ENCODE results near the gene KPNA2.
A peak's percentile ranks its signal among the peaks of the same experiment; 100 is the strongest.
"Not testable (repeated sequence)": the region's sequence is repeated elsewhere in the genome, so short reads cannot be mapped to it uniquely, and the experiment has no call there.

Gene KPNA2

DNA sequence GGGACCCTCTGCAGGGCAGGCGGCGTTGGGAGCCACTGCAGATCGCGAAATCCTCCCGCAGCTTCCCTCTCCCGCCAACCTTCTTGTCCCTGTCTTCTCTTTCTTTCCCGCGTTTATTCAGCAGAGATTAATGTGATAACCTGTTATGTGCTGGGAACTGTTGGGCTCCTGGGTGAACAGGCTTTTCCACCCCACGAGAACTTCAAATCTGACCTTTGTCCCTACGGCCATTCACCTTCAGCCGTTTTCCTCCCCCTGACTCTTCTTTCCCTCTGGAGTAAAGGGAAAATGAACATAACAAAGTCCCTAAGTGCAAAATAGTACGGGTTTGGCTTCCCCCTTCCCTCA is 15.2 kb upstream of the KPNA2 start:
- ATAC-seq (no peak), DNase-seq (no peak)

DNA sequence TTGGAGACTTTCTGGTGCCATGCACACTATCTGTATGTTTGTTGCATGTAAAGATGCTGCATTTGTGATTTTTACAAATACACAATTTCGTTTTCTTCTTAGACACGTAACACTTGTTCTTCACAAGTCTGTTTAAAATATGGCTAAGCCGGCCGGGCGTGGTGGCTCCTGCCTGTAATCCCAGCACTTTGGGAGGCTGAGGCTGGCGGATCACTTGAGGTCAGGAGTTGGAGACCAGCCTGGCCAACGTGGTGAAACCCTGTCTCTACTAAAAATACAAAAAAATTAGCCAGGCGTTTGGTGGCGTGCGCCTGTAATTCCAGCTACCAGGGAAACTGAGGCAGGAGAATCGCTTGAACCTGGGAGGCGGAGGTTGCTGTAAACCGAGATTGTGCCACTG is 14.7 kb upstream of the KPNA2 start:
- not testable (repeated sequence) for DNase-seq, ATAC-seq

DNA sequence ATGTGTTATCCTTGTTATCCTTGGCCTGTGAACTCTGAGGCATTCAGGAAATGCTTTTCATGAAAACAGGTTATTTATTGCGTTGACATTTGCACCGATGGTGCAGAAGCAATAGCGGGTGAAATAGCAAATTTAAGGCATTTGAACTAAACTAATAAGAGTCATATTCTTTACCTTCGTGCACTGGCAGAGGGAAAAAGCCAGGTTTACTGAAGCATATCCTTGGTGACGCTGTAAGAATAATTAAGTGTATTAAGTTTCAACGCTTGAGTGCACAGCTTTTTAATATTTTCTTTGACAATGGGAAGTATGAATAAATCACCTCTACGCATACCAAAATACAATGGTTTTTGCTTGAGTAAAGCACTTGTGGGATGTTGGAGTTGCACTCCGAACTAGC is 13.6 kb upstream of the KPNA2 start:
- ATAC-seq (no peak), DNase-seq (no peak)

DNA sequence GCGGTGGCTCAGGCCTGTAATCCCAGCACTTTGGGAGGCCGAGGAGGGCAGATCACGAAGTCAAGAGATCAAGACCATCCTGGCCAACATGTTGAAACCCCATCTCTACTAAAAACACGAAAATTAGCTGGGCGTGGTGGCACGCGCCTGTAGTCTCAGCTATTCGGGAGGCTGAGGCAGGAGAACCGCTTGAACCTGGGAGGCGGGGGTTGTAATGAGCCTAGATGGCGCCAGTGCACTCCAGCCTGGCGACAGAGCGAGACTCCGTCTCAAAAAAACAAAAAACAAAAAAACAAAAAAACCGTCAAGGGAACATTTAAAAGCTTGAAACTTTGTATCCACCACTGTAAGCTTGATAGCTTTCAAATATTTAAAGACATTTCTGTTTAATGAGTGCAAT is 13.0 kb upstream of the KPNA2 start:
- ATAC-seq, DNase-seq: not testable (repeated sequence)

DNA sequence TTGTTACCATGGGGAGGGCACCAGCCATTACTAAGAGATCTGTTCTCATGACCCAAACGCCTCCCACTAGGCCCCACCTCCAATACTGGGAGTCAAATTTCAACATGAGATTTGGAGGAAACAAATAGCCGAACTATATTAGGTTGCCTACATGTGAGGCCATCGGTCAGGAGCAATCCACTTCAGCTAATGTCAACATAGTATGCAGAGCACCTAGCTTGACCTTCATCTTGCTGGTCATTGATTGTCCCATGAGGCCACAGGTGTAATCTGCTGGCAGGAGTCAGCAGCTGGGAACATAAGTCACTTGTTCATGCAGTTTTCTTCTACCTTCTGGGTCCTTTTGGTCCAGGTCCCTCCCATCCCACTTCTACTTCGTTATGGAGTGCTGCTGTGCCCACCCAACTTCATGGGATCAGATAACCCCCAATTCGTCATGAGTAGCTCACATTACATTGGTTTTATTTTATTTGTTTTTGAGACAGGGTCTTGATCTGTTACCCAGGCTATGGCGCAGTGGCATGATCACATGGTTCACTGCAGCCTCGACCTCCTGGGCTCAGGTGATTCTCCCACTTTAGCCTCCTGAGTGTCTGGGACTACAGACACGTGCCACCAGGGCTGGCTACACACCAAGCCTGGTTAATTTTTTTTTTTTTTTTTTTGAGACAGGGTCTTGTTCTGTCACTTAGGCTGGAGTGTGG is 5.9 kb upstream of the KPNA2 start:
- ATAC-seq (no peak), DNase-seq (no peak)

DNA sequence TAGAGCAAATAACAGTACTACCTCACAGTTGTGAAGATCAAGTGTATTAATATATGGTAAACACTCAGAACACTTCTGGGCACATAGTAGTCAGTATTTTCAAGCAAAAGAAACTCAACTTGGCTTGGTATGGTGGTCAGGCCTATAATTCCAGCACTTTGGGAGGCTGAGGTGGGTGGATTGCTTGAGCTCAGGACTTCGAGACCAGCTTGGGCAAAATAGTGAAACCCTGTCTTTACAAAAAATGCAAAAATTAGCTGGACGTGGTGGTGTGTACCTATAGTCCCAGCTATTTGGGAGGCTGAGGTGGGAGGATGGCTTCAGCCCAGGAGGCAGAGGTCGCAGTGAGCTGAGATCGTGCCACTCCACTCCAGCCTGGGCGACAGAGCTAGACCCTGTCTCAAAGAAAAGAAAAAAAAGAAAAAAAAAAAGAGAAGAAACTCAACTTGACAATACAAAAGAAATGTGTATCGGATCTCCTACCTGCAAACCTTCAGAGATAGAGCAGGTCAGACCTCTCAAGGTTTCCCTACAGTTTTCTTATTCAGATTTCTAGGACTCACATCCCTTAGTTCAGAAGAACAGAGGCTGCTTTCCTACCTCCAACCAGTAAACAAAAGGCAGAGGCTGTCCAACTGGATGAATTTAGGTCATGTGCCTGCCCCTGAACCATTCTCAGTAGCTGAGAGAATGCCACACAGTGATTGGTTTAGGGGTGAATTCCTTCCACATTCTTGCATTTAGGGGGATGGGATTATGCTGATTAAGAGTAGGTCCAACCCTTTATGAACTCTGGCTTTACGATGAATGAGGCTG is 1.7 kb upstream of the KPNA2 start:
- no peak for DNase-seq
- no peak for ATAC-seq

DNA sequence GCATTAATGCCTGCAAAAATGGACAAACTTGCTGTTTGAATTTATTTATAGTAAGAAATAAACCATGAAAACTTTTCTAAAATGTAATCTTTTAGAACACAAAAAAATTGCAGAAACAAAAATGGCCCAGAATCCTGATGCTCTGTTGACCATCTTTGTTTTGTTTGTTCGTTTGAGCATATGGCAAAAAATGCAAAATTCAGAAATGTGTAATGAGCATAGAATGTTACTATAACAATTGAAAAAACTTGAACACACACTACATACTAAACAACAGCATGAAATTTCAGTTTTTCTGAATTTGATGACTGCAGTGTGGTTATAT is 1.1 kb upstream of the KPNA2 start:
- no peak for DNase-seq

DNA sequence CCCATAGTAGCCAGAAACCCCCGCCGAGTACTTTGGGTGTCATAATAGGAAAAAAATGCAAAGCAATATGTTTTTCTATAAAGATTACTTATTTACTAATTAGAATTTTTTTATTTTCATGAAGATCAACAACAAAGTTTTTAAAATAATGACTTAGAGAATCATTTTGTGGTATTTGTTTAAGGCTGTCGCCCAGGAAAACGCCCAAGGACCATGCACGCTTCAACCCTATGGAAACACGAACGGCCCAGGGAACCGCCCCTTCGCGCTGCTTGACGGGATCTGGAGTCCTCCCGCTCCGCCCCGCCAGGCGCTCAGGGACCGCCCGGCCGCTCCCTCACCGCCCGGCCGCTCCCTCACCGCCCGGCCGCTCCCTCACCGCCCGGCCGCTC is 408 bp upstream of the KPNA2 start:
- DNase-seq: peak; percentile 93

More for the DNA sequence above, 1.1 kb upstream of the KPNA2 start:
- no peak for ATAC-seq

DNA sequence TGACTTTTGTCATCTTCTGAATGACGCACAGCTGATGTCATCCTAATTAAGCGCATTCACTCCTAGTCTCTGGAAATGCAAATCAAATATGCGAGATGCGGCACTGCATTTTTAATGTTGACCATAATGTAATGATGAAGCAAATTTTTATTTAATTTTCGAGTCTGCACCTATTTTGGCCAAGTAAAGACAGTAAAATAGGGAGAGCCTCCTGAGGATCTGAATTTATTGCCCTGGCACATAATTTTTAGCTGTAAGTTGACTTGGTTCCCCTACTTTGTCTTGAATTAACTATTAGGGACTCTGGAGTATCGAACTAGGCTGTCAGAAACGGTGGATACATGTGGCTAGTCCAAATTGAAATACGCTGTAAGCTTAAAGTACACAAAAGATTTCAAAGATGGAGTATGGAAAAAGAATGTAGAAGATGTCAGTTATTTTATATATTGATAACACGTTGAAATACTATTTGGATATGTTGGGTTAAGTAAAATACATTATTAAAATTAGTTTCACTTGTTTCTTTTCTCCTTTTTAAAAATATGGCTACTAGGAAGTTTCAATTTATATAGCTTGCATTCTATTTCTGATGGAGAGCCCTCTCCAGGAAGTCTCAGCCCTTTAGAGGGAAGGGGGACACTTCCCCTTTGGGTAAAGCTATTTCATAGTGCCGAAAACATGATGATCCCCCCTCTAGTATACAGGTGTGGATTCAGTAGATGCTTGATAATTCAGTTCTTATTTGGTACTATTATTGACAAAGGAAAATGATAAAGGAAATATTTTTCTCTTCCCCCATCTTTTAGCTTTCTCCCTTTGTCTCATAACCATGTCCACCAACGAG is 991 bp downstream of the KPNA2 start:
- ATAC-seq (no peak), DNase-seq (no peak)

More for the DNA sequence above, 408 bp upstream of the KPNA2 start:
- ATAC-seq: peak; percentile 93

DNA sequence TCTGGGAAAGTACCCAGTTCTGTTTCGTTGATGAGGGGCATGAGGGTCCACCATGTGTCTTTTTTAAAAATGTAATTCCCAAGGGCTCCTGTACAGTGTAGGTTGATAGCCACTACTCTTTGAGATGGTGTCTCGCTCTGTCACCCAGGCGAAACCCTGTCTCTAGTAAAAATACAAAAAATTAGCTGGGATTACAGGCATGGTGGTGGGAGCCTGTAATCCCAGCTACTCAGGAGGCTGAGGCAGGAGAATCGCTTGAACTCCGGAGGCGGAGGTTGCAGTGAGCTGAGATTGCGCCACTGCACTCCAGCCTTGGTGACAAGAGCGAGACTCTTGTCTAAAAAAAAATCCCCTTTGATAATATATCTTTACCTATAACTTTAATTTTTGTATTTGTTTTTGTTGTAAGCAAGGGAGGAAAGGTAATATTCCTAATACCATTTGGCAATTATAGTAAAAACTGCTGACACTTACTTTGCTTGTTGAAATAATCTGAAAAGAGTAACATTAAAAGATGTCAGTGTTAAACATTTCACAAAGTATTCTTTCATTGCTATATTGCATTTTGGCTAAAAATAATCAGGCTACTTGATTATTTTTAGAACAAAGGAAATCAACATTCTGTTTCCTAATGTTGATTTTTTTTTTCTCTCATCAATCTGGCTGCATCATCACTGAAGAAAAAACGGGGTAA is 11.8 kb downstream of the KPNA2 start:
- no peak for DNase-seq
- no peak for ATAC-seq

DNA sequence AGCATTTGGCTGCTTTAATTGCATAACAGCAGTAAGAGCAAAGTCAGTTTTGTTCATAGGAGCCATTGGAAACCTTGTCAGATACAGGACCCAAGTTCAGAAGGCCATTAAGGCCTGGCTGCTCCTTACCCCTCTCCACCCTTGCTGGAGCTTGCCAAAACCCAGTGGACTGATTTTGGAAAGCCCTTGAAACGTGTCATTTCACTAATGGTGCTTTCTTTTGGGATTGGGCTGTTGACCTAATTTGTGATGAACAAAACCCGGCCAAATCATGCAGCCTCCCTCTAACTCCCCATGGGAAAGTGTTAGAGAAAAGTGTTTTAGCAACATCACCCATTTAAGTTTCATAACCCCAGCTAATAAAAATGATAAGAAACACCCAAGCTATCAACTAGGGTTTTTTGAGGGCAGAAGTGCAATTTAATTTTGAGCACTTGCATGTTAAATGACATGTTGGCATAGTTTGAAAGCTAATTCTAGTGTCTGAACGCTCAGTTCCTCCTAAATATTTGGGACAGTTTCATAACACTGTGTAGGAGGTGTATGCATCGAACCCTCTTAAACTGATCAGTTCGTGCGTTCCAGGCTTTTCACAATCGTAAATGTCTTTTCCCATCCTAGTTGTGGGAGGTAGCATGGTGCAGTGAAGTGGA is 12.5 kb downstream of the KPNA2 start:
- not testable (repeated sequence) for ATAC-seq, DNase-seq

DNA sequence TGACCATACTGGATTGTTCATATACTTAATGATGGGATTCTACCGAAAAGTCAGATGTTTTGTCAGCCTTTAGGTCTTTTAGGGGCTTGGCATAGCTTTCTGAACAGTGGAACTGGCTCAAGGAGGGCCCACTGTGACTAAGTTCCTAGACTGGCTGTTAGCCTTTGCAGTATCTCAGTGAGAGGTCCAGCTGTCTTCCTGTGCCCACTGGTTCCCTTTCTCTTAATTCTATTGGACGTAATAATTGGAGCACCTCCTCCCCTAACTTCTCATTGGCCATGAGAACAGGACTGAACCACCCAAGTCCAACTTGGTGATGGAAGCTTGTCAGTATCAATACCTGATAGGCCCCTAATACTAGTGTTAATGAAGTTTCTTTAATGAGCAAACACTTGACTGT is 13.5 kb downstream of the KPNA2 start:
- peak; percentile 16 for ATAC-seq

DNA sequence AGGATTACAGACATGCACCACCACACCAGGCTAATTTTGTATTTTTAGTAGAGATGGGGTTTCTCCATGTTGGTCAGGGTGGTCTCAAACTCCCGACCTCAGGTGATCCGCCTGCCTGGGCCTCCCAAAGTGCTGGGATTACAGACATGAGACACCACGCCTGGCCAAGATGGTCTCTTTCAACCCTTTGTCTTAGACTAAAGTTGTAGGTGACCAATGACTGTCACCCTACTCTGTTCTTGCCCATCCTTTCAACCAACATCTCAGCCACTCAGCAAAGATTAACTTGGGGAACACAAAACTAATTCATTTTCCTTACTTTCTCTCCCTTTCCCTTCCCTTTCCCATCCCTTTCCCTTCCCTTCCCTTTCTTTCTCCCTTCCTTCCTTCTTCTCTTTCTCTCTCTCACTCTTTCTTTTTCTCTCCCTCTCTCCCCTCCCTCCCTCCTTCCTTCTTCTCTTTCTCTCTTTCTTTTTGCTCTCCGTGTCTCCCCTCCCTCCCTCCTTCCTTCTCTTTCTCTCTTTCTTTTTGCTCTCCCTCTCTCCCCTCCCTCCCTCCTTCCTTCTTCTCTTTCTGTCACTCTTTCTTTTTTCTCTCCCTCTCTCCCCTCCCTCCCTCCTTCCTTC is 14.4 kb downstream of the KPNA2 start:
- DNase-seq, ATAC-seq: not testable (repeated sequence)

More for the DNA sequence above, 13.5 kb downstream of the KPNA2 start:
- no peak for DNase-seq

DNA sequence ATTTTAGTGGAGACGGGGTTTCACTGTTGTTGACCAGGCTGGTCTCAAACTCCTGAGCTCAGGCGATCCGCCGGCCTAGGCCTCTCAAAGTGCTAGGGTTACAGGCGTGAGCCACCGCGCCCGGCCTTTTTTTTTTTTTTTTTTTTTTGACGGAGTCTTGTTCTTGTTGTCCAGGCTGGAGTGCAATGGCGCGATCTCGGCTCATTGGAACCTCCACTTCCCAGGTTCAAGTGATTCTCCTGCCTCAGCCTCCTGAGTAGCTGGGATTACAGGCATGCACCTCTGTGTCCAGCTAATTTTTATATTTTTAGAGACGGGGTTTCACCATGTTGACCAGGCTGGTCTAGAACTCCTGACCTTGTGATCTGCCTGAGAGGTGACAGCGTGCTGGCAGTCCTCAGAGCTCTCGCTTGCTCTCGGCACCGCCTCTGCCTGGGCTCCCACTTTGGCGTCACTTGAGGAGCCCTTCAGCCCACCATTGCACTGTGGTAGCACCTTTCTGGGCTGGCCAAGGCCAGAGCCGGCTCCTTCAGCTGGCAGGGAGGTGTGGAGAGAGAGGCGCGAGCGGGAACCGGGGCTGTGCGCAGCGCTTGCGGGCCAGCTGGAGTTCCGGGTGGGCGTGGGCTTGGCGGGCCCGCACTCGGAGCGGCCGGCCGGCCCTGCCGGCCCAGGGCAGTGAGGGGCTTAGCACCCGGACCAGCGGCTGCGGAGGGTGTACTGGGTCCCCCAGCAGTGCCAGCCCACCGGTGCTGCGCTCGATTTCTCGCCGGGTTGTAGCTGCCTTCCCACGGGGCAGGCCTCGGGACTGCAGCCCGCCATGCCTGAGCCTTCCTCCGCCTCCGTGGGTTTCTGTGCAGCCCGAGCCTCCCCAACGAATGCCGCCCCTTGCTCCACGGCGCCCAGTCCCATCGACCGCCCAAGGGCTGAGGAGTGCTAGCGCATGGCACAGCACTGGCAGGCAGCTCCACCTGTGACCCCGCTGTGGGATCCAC is 16.1 kb downstream of the KPNA2 start:
- not testable (repeated sequence) for ATAC-seq

DNA sequence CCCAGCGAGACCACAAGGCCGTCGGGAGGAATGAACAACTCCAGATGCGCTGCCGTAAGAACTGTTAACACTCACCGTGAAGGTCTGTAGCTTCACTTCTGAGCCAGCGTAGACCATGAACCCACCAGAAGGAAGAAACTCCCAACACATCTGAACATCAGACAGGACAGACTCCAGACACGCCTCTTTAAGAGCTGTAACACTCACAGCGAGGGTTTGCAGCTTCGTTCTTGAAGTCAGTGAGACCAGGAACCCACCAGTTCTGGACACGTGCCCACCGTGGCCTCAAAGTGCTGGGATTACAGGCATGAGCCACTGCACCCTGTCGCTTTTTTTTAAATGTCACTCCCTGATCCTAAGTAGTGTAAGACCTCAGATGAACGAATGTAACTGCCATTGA is 17.3 kb downstream of the KPNA2 start:
- ATAC-seq (no peak), DNase-seq (no peak)

More for the DNA sequence above, 16.1 kb downstream of the KPNA2 start:
- DNase-seq: not testable (repeated sequence)

DNA sequence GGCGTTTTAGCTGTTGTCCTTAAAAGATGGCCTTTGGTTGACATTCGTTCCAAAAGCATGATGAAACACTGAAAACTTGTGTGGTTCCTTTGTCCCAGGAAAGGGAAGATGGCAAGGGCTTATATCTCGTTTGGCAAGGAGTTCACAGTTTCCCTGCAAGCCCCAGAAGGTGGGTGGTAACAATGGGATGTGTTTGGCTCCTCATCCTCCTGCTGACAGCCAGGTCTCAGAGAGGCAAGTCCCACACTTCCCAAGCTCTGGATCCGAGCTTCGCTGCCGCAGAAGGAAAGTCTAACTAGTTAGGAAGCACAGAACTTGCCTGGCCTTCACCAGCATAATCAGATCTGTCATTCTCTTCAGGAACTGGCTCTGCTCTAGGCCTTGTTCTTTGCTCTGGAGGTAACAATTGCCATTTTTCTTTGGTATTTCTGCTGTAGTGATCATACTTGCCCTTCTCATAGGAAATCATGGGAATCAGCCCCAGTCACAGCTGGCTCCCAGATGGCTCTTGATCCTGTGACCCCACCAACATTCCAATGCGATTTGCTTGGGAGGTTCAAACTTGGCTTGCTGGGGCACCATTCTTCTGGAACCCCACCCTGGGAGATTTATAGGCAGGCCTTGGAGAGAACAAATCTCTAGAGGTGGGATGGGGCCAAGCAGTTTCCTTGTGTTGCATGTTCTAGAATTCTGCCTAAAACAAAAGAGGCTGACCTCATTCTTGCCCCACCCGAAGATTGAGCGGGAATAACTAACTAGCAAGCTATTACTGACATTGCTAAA is 17.9 kb downstream of the KPNA2 start:
- DNase-seq: no peak
- ATAC-seq: no peak

DNA sequence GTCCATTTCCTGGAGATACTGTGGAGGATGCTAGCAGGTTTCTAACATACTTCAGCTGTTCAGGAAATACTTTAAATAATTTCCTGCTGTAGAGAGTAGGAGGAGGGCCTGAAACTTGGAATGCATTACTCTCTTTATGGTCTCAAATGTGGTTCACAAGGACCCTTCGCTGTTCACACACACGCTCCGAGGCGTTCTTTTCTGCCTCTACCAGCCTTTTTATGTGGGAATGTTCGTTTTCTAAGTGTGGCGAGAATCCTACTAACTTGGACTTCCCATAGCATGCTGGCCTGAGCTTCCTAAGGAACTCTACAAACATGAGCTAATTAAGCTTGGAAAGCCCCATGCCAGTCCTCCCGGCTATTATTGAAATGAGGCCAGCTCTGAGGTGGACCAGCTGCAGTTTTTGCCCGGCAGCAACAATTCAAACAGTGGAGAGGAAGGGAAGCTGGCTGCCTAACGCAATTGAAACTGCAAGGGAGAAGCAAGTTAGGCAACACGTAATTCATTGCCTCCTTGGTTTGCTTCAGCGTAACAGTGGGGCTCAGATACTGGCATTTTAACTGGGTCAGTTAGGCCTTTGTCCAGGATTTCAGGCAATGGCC is 18.9 kb downstream of the KPNA2 start:
- DNase-seq (no peak), ATAC-seq (no peak)

DNA sequence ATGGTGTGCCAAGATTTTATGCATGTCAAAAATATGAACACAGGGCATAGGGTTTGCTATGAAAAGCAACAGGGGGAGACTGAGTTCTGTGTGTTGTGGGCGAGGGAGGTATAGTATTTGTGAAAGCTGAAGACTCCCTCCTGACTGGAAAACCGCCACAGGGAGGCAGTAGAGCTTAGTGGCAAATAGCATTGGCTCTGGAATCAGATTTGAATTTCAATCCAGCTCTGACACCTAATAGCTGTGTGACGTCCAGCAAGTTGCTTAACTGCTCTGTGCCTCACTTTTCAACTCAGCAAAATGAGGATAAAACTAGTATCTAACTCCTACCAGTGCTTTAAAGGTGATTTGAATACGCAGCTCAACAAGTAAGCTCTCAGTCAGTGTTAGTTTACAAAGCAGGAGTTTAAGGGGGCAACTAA is 22.0 kb downstream of the KPNA2 start:
- ATAC-seq (no peak), DNase-seq (peak; percentile 35)

DNA sequence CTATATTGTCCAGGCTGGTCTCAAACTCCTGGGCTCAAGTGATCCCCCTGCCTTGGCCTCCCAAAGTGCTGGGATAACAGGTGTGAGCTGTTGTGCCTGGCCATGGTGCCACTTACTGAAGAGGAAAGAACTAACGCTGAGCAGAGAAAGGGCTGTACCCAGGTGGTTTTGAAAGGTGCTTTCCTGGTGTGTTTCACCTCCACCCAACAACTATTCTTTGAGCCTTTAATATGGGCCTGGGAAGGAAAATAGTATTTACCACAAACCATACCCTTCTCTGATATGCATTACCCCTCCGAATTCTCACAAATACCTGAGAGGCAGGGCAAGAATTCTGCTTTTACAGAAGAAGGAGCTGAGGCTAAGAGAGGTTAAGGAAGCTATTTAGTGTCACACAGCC is 24.8 kb downstream of the KPNA2 start:
- no peak for ATAC-seq

More for the DNA sequence above, 24.8 kb downstream of the KPNA2 start:
- no peak for DNase-seq

All from stimulated activated naive CD8-positive, alpha-beta T cell treated with anti-CD3 and anti-CD28 coated beads, Interleukin-15, Interleukin-2, amounts not matched to agents 100 U/mL and 50 U/mL, for 24 hours (primary cell).